SH-SY5Y (cell line): ENCODE measurements around the gene MOB3C.

Experiments
- GATA2 ChIP-seq: IDR thresholded peaks from 2 replicates; pipeline ENCODE4 v1.6.1; 2011; ENCODE audit warnings: mild to moderate bottlenecking, low read depth, low read length
- GATA3 ChIP-seq: IDR thresholded peaks from 2 replicates; pipeline ENCODE4 v1.6.1; 2011; ENCODE audit warnings: low read depth, mild to moderate bottlenecking, low read length, moderate library complexity

DNA sequence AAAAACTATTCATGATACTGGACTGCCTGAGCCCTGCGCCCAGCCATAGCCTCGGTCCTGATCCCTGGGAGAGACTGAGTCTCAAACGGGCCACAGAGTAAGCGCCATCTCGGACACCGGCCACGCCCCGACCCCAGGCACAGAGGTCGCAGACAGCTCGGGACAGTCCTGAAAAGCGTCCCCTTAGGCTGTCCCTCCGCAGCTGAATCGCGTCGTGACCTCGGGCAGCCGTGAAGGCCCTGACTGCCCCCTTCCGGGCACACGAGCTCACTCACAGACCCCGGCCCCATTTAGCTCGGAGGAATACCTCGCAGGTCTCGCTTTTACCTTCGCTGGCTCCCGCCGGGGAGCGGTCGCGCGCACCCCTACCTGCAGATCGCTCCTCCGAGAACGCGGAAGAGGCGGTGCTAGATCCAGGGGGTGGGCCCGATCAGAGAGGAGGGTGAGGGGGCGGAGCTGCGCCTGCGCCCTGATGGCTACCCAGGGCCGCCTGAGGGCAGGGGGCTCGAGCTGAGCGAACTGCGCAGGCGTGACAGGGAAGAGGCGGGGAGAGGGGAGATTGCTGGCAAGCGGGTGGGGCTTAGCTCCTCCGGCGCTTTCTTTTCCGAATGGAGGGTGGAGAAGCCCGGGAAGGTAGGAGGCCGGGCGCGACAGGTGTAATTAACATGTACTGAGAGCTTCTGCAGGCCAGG is 12.6 kb downstream of the MOB3C start, which contains the start of gene MKNK1:
- TF ChIP-seq GATA2 (no peak), GATA3 (no peak)
